BE2C (cell line): Measurements from ENCODE around the gene TPM4.

Source experiments
- DNase-seq: peaks from one replicate; pipeline ENCODE4 v3.0.0-alpha.2; 2020
- H3K27me3 ChIP-seq: fragments of 250-450 bp; sonication (Bioruptor Pico); 2 replicates; pipeline ENCODE4 v1.5.1; 2020; ENCODE audit warnings: mild to moderate bottlenecking
- H3K36me3 ChIP-seq: fragments of 250-450 bp; sonication (Bioruptor Pico); 2 replicates; pipeline ENCODE4 v1.5.1; 2020; ENCODE audit warnings: mild to moderate bottlenecking
- H3K4me1 ChIP-seq: fragments of 250-450 bp; sonication (Bioruptor Pico); 2 replicates; pipeline ENCODE4 v1.5.1; 2020
- H3K4me3 ChIP-seq: 2 replicates; pipeline ENCODE4 v1.5.1; 2011; ENCODE audit warnings: low read depth, low read length
- H3K9me3 ChIP-seq: fragments of 250-450 bp; sonication (Bioruptor Pico); 2 replicates; pipeline ENCODE4 v1.5.1; 2020
- TF ChIP-seq, protein P1 (sequence below): IDR thresholded peaks from 2 replicates; pipeline ENCODE4 v1.5.1; 2012; ENCODE audit warnings: mild to moderate bottlenecking, low read depth, low read length

TPM4 gene

GRCh38 chr19:16091546-16092475 is 15.5 kb downstream of the TPM4 start:
- TF ChIP-seq, protein P1, sequence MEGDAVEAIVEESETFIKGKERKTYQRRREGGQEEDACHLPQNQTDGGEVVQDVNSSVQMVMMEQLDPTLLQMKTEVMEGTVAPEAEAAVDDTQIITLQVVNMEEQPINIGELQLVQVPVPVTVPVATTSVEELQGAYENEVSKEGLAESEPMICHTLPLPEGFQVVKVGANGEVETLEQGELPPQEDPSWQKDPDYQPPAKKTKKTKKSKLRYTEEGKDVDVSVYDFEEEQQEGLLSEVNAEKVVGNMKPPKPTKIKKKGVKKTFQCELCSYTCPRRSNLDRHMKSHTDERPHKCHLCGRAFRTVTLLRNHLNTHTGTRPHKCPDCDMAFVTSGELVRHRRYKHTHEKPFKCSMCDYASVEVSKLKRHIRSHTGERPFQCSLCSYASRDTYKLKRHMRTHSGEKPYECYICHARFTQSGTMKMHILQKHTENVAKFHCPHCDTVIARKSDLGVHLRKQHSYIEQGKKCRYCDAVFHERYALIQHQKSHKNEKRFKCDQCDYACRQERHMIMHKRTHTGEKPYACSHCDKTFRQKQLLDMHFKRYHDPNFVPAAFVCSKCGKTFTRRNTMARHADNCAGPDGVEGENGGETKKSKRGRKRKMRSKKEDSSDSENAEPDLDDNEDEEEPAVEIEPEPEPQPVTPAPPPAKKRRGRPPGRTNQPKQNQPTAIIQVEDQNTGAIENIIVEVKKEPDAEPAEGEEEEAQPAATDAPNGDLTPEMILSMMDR, result no peak
- H3K36me3 ChIP-seq, result peaks cover 89% of the 10 kb centered on the region
- H3K4me1 ChIP-seq, result no peaks in the 10 kb centered on the region

GRCh38 chr19:16094360-16095070 is 18.2 kb downstream of the TPM4 start:
- no peaks in the 10 kb centered on the region for H3K27me3 ChIP-seq
- H3K9me3 ChIP-seq, result no peaks in the 10 kb centered on the region
- DNase-seq, result no peak
- H3K4me1 ChIP-seq, result no peaks in the 10 kb centered on the region
- TF ChIP-seq, protein P1, result no peak
- peaks cover 85% of the 10 kb centered on the region for H3K36me3 ChIP-seq
- H3K4me3 ChIP-seq, result no peak overlapping the region

More at GRCh38 chr19:16091546-16092475, 15.5 kb downstream of the TPM4 start:
- no peak for DNase-seq
- Histone ChIP-seq H3K27me3 (no peaks in the 10 kb centered on the region), H3K4me3 (no peak overlapping the region), H3K9me3 (no peaks in the 10 kb centered on the region)

DNA sequence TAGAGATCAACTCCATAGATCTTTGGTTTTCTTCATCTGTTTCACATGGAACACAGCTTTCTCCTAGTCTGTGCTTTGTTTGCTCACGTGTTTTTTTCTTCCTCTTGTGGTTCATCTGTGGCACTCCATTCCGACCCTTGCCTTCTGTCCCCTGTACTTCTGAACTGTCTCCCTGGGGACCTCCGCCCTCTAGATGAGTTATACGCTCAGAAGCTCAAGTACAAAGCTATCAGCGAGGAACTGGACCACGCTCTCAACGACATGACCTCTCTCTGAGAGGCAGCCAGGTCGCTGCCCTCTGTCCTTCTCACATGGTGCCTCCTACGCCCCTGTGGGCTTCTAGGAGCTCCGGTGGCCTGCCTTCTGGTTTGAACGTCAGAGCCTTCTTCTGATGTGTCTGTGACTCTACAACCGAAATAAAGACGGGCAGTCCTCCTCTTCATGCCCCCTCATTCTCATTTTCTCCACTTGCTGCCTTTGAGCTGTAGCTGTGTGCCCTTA is 18.8 kb downstream of the TPM4 start:
- TF ChIP-seq, protein P1, result no peak
- Histone ChIP-seq H3K27me3 (no peaks in the 10 kb centered on the region), H3K9me3 (no peaks in the 10 kb centered on the region), H3K4me1 (no peaks in the 10 kb centered on the region), H3K36me3 (peaks cover 86% of the 10 kb centered on the region), H3K4me3 (no peak overlapping the region)
- no peak for DNase-seq

DNA sequence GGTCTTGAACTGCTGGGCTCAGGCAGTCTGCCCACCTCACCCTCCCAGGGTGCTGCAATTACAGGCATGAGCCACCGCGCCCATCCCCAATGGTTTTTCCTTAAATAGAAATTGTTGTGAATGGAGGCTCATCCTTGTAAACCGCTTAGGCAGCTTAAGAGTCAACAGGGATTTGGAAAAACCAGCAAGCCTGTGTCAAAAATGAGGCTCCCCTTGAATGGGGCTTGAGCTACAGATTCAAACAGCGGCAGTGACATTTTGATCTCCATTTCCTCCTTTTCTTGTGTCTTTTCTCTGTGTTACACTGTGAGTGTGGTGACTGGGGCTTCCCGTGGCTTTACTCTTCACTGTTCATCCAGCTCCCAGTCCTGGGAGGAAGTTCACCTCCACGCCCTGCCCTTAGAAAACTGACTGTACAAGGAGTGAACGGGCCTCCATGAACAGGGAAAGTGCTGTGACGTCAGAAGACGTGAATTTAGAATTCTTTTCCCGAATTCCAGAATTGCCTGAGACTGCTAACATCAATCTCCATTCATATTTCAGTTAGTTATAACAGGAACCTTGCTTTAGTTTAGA is 20.1 kb downstream of the TPM4 start:
- Histone ChIP-seq H3K4me1 (no peaks in the 10 kb centered on the region), H3K4me3 (no peak overlapping the region), H3K36me3 (peaks cover 86% of the 10 kb centered on the region), H3K9me3 (no peaks in the 10 kb centered on the region), H3K27me3 (no peaks in the 10 kb centered on the region)
- TF ChIP-seq, protein P1, result no peak
- no peak for DNase-seq

DNA sequence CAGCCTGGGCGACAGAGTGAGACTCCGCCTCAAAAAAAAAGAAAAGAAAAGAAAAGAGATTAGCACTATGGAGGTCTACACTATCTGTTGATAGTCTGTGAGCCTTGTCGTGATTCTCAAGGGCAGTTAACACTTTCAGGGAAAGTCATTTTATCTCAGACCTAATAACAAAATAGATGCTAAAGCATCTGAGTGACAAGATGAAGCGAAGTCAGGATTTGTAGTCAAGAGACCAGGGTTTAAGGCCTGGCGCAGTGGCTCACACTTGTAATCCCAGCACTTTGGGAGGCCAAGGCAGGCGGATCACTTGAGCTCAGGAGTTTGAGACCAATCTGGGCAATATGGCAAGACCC is 22.1 kb downstream of the TPM4 start:
- no peaks in the 10 kb centered on the region for H3K4me1 ChIP-seq
- H3K9me3 ChIP-seq, result no peaks in the 10 kb centered on the region
- H3K36me3 ChIP-seq, result peaks cover 75% of the 10 kb centered on the region
- TF ChIP-seq, protein P1, result no peak
- DNase-seq, result no peak
- no peaks in the 10 kb centered on the region for H3K27me3 ChIP-seq
- H3K4me3 ChIP-seq, result no peak overlapping the region
